Panc1 (cell line): ENCODE measurements around the gene ARL5A. TPM values are rescaled to one million over a fixed set of nuclear protein-coding genes. Genes with fewer than 3 reads are reported as not detected.

Experiments used
- ATAC-seq: fragments of 200-7000 bp; cut with Tn5 transposase; 2 replicates; pipeline ENCODE4 v1.9.1; 2020; ENCODE audit warnings: mild to moderate bottlenecking, moderate library complexity
- BruUV-seq: library from RNA; stranded (reverse); fragments of 400-500 nt; replicated peaks from 2 replicates; lab custom pipeline; 2021; lab: Mats Ljungman, UMichigan
- CTCF ChIA-PET: fragments of 300-600 bp; sonication (Branson Sonifier 250); formaldehyde crosslinking; loops from one replicate; lab custom pipeline; 2022; ENCODE audit warnings: antibody characterized with exemption; lab: Charles Lee
- POLR2A ChIA-PET: fragments of 300-600 bp; sonication (Branson Sonifier 250); formaldehyde crosslinking; loops from one replicate; lab custom pipeline; 2022; ENCODE audit warnings: antibody characterized with exemption; lab: Charles Lee
- DNase-seq: peaks from one replicate; pipeline ENCODE4 v3.0.0-alpha.2; 2010; ENCODE audit warnings: low read depth, low spot score
- H3K27ac ChIP-seq: 2 replicates; pipeline ENCODE4 v1.5.1; 2011; ENCODE audit warnings: mild to moderate bottlenecking, low read length, inconsistent platforms
- H3K27me3 ChIP-seq: fragments of 200-500 bp; sonication (Bioruptor generic); 2 replicates; pipeline ENCODE4 v1.6.0; 2014; ENCODE audit warnings: low read length, inconsistent platforms; ENCODE audit not compliant: control insufficient read depth, insufficient read depth
- H3K36me3 ChIP-seq: fragments of 200-500 bp; sonication (Bioruptor generic); 2 replicates; pipeline ENCODE4 v1.5.1; 2014; ENCODE audit warnings: inconsistent platforms, mild to moderate bottlenecking, low read length, moderate library complexity; ENCODE audit not compliant: control insufficient read depth, insufficient read depth
- H3K4me1 ChIP-seq: 2 replicates; pipeline ENCODE4 v1.5.1; 2011; ENCODE audit warnings: inconsistent platforms, mild to moderate bottlenecking, low read length, moderate library complexity; ENCODE audit not compliant: control insufficient read depth, insufficient read depth
- H3K4me3 ChIP-seq, 2 experiments: 2 replicates each; pipeline ENCODE4 v1.5.1; 2011 to 2012; ENCODE audit warnings: low read depth in 2 of 2, low read length in 2 of 2, mild to moderate bottlenecking in 2 of 2, inconsistent platforms in 1 of 2, moderate library complexity in 1 of 2
- H3K9me3 ChIP-seq: fragments of 200-500 bp; sonication (Bioruptor generic); 2 replicates; pipeline ENCODE4 v1.5.1; 2014; ENCODE audit warnings: low read depth, mild to moderate bottlenecking, inconsistent platforms, low read length, moderate library complexity; ENCODE audit not compliant: control insufficient read depth, insufficient read depth
- CTCF ChIP-seq: fragments of 450-650 bp; IDR thresholded peaks from 2 replicates; pipeline ENCODE4 v1.5.1; 2017; ENCODE audit warnings: mild to moderate bottlenecking
- POLR2AphosphoS5 ChIP-seq: IDR thresholded peaks from 2 replicates; pipeline ENCODE4 v1.6.1; 2012; ENCODE audit warnings: mild to moderate bottlenecking, low read depth, low read length, moderate library complexity
- REST ChIP-seq, 2 experiments: IDR thresholded peaks; 2 replicates each; pipeline ENCODE4 v1.6.1; 2011 to 2012; ENCODE audit warnings: low read depth in 2 of 2, control low read depth in 1 of 2, low read length in 1 of 2, mild to moderate bottlenecking in 1 of 2, moderate library complexity in 1 of 2; ENCODE audit not compliant: insufficient read depth in 1 of 2
- SIN3A ChIP-seq: IDR thresholded peaks from 2 replicates; pipeline ENCODE4 v1.6.1; 2012; ENCODE audit warnings: low read depth, mild to moderate bottlenecking, low read length, moderate library complexity, borderline replicate concordance; ENCODE audit not compliant: insufficient read depth
- TCF7L2 ChIP-seq: IDR thresholded peaks from 2 replicates; pipeline ENCODE4 v1.6.1; 2011; ENCODE audit warnings: mild to moderate bottlenecking, low read depth, low read length, inconsistent platforms
- in situ Hi-C: cut with HindIII; loops from 2 replicates; pipeline ENCODE4 v1.10.0; 2016; ENCODE audit warnings: low sequenced_read_pairs, low pct_unique_long_range_greater_than_20kb
- intact Hi-C: fragments of 100-400 bp; cut with micrococcal nuclease; formaldehyde crosslinking; loops from one replicate; pipeline ENCODE4 v1.10.0; 2022; ENCODE audit not compliant: unreplicated experiment
- total RNA-seq: library from RNA; stranded (reverse); gene quantifications from one replicate; pipeline ENCODE4 v1.2.1, GENCODE V29; 2021; ENCODE audit not compliant: unreplicated experiment

ARL5A gene
- total RNA-seq, 1 experiment from 2014 or later = 47.5 TPM

- H3K36me3 ChIP-seq = no peaks in the 10 kb centered on the region
- no TSS peak for BruUV-seq
- H3K4me3 ChIP-seq = no peak overlapping the region
- intact Hi-C loops = no loop called here
- no peak for ATAC-seq
- H3K27ac ChIP-seq = no peak overlapping the region
- TF ChIP-seq POLR2AphosphoS5 (no peak), REST (IDR thresholded peaks at IDR 0.05; ENCODE audit: insufficient read depth in 1 of 2, low read depth in 2 of 2, low read length in 1 of 2) (no peak), CTCF (no peak), TCF7L2 (no peak)
- DNase-seq = no peak
- H3K27me3 ChIP-seq = no peaks in the 10 kb centered on the region
- POLR2A ChIA-PET = no interaction called here
- in situ Hi-C loops = no loop called here
- CTCF ChIA-PET = no interaction called here
- no peaks in the 10 kb centered on the region for H3K9me3 ChIP-seq
- no peaks in the 10 kb centered on the region for H3K4me1 ChIP-seq
Measured at GRCh38 chr2:151786077-151786476, 42.1 kb downstream of the ARL5A start.

GRCh38 chr2:151783133-151783520 lies 45.1 kb downstream of the ARL5A start:
- intact Hi-C loops = no loop called here
- POLR2A ChIA-PET = no interaction called here
- in situ Hi-C loops = no loop called here
- BruUV-seq = no TSS peak
- H3K4me1 ChIP-seq = no peaks in the 10 kb centered on the region
- CTCF ChIA-PET = interaction anchor here (0.7 kb wide), 1 partner anchor 234 kb away, joined by 5 read pairs; no protein-coding TSS in a partner anchor
- H3K36me3 ChIP-seq = no peaks in the 10 kb centered on the region
- H3K27me3 ChIP-seq = no peaks in the 10 kb centered on the region
- no peak overlapping the region for H3K4me3 ChIP-seq
- no peak for DNase-seq
- no peaks in the 10 kb centered on the region for H3K9me3 ChIP-seq
- no peak overlapping the region for H3K27ac ChIP-seq
- TF ChIP-seq TCF7L2 = no peak
- TF ChIP-seq REST (IDR thresholded peaks at IDR 0.05; ENCODE audit: insufficient read depth in 1 of 2, low read depth in 2 of 2, low read length in 1 of 2) = no peak
- no peak for TF ChIP-seq POLR2AphosphoS5
- no peak for TF ChIP-seq SIN3A
- TF ChIP-seq CTCF = no peak
- ATAC-seq = no peak
